HG03060 (cell line): ENCODE results near the gene PURA.

Experiments used
- ATAC-seq: cut with Tn5 transposase; IDR thresholded peaks from one replicate; pipeline ENCODE4 v1.9.1; 2021; ENCODE audit warnings: low read depth, moderate number of reproducible peaks; ENCODE audit not compliant: unreplicated experiment

PURA gene

DNA sequence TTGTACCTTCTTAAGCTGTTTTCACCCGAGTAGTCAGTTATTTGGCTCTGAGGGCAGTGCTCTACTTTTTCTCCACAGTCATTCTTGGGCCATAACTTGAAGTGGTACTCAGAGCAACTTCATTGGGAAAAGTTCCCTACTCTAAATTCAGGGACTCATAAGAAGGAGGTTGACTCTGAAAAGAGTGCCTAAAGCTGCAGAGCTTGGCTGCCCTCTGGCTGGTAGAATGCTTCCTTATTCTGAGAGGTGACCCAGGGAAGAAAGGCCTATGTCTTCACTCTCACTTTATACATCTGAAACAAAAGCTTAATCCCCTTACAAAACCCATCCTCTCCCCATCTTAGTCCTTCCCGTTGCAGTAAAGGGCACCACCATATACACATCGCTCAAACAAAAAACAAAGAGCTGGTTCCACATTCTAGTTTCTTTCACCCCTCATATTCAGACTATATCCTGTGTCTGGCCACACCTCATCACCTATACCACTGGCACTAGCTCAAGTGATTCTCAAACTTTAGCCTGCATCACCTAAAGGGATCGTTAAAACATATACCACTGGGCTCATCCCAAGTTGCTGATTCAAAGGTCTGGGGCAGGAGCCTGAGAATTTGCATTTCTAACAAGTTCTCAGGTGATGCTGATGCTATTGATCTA is 19.7 kb downstream of the PURA start:
- ATAC-seq: no peak

DNA sequence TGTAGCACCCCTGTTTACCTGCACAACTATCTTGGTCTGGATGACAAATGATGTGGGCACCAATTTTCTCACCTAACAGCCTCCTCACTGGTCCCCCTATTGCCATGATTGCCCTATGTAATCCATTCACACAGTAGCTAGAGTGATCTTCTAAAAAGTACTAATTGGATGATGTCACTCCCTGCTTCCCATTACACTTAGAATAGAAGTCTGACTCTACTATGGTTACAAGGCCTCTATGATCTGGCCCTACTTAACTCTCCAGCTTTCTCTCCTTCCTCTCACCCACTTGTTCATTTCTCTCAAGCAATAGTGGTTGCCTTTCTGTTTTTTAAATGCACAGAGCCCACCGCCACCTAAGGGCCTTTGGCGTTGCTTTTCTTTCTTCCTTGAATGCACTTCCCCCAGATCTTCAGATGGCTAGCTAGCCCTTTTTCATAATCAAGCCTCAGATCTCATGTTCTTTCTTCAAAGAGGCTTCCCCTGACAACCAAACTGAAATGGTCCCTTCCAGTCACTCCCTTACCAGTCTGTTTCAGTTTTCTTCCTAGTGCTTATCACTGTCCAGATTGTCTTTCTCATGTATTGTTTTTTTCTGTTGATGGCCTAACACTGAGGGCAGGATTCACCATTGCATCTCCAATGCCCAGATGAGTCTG is 20.5 kb downstream of the PURA start:
- no peak for ATAC-seq

DNA sequence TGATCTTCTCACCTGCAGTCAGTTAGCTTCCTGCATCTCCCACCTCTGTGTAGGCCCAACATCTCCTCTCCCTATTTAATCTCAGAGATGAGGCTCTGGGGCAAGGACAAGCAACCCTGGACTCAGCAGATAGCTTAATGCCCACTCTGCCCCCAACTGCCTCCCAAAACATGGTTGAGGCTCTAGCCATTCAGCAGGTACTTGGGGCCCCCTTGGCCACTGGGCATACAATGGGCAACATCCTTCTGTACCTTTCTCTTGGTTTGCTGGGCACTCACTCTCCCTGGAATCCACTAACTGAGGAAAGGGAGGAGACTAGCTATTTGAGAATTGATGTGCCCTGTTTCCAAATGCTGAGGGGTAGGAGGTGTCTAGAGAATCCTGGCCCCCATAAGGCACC is 21.2 kb downstream of the PURA start:
- ATAC-seq: no peak

DNA sequence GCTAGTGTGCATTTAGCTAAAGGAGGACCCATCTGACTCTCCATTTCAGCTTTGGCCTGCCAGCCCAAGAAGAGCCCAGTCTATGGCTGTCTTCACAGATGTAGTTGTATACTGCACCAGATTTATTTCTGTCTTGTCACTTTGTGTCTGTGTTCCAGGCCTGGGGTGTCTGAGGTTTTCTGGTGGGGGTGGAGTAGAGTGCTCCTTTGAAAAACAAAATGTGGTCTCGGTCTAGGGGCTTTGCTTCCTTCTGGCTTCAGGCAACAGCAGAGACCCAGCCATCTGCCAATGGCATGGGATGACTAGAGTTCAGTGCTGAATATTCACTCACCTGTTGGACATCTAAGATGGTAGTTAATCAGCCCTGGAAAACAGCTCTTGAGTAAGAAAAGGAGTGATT is 22.7 kb downstream of the PURA start:
- ATAC-seq: no peak

DNA sequence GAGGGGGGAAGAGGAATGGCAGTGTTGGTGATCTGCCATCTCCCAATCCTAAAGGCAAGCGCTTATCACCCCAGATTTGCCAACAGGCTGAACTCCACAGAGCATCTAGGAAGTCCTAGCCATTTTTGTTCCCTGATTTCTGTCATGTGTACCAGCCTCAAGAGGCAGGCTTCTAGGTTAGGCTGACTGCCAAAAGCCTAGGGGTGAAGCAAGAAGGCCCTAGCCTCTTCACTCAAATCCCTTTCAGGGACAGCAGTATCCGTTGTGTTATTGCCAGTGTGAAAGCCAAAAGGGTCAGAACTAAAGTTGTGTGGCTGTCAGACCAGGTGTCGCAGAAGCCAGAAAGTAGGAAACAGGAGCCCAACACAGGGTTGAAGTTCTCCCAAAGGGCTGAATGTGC is 26.5 kb downstream of the PURA start:
- ATAC-seq: no peak

DNA sequence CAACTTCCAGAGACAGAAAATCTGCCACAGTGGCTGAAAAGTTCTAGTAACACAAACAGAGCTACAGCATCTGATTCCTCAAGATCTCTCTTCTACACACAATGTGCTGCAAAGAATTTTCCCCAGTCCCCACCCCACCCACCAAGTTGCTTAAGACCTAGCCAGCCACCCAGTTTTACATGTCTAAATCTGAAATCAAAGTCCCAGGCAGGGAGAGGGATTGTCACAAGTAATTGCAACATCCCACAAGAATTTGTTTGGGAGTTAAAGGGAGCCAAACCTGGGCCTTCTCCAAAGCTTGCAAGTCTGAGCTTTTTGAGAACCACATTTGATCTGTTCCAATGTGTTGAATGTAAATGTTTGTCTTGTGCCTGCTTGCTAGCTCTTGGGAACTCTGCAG is 27.3 kb downstream of the PURA start:
- ATAC-seq: no peak

DNA sequence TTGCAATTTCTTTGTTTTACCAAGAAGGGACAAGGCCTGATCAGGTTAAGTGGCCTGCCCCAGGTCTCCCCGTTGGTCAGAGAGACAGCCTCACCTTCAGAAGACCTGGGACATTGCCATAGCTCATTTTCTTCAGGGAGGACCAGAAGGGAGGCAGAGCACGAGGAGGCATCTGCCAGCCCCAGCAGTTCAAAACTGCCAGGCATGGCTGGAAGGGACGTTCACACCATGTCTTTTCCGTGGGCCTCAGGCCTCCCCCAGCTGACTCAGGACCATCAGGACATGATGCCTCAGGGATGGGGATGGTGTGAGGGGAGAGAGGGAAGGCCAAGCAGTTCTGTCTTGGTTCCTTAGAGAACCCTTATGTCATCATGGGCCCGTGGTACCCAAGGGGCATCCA is 28.3 kb downstream of the PURA start:
- ATAC-seq: no peak

DNA sequence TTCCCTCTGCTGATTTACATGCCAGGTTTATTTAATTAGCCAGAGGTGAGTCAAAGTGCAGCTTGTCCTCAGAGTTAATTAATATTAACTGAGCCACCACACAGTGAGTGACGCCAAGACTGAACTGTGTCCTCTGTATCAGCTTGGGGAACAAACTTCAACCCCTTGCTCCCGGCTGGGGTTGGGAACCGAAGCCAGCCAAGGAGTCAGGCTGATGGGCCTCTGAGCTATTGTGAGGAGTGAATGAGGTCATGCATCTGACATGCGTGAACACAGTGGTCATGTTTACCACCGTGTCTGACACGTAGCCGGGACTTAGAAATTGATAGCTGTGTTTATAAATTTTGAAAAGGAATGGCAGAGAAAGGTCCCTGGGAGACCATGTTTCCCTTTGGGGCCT is 28.9 kb downstream of the PURA start:
- ATAC-seq: no peak

DNA sequence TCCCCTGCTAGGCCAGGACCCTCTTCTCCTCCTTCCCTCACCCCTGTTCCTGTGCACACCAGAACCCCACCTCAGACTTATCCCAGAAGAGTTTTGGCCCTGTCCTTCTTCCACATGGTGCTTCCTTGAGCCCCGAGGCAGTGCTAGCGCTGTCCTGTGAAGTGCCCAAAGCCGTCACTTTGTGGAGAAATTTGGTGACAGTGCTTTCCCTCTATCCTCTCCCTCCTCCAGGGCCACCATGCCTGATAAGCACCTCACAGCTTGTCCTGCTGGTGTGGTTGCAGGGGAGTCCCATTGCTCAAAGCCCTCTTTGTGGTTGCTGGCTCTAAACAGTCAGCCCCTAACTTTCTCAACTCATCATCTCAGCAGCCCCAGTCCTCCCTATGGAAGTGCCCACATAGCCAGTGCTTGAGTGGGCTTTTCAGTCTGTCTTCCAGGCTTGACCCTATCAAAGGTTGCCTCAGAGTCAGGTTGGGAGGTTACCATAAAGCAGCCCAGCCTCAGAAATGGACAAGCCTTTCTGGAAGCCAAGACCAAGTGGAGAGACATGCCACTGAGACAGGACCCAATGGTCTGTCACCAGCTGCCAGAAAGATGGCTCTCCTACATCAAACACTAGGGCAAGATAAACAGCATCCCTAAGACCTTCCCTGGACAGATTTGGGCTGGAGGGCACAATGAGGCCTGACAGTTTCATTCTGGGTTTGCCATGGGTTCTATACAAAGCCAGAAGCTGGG is 29.8 kb downstream of the PURA start:
- no peak for ATAC-seq

DNA sequence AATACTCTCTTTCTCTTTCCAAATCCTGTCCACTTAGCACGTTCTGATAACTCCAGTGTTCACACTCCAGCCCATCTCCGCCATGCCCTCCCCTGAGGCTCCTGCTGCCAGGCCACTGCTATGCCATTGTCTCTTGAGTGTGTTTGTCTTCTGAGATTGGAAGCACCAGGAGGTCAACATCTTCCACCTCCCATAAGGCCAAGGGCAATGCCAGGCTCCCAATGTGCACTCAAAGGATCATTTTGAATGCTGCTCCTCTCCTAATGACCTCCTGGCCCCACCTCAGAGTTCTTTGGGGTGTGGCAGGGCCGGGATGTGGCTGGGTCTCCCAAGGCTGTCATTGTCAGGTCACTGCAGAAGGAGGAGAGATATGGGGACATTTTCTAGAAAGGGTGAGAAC is 31.3 kb downstream of the PURA start:
- no peak for ATAC-seq

DNA sequence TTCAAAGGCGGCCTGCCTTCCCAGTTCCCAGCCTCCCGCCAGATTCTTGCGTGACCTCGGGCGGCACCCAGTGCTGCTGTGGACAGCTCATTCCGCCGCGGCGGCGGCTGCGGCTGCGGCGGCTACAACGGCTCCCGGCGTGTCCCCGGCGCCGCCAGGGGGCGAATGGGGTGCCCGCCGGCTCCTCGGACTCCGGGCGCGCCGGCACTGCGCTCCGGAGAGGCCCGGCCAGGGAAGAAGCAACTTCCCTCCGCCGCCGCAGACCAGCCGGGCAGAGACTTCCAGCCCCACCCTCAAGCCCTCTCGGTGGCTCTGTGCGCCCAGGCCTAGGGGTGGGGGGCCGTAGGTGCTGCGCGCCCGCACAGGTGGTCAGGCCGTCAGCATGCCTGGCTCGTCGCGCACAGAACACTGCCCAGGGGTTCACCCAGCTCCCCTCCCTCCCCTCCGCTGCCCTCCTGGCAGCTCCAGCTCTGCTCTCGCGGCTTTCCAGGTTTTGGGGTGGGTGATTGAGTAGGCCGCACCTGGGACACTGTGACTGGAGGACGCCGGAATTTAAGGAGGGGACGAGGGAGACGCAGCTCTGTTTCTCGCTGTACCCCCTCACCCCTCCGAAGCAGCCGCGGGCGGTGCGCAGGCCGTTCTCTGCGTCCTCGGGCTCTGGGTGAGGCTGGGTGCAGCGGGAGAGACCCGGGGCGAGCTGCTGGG is 32.1 kb downstream of the PURA start:
- no peak for ATAC-seq

DNA sequence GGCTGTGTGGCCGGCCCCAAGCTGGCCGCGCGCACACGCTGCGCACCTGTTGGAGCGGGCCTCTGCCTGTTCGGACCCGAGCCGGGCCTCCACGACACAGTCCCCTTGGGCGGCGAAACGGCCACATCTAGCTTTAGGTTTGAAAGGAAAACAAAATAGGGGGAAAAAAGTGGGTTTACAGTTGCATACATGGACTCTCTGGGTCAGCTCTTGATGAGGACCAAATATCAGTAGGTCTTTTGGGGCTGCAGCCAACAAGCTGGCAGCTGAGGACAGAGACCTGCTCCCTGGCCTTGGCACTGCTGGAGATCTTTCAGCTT is 32.6 kb downstream of the PURA start:
- ATAC-seq: no peak

DNA sequence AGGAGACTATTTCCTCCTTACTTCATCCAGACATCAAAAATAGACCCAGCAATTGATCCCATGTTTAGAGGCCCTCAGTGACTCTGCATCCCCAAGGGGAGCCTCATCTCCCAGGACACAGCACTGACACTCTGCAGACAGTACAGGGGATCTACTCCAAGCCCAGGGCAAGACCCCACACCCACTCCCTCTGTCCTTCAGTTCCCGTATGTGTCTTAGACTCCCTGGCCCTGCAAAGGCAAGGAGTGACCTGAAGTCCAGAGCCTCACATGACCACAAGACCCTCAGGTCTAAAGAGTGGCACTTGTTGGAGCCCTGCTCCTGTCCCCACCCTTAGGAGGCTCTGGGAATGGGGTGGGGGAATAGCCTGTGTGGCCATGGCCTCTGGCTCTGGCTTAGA is 33.6 kb downstream of the PURA start:
- ATAC-seq: no peak

DNA sequence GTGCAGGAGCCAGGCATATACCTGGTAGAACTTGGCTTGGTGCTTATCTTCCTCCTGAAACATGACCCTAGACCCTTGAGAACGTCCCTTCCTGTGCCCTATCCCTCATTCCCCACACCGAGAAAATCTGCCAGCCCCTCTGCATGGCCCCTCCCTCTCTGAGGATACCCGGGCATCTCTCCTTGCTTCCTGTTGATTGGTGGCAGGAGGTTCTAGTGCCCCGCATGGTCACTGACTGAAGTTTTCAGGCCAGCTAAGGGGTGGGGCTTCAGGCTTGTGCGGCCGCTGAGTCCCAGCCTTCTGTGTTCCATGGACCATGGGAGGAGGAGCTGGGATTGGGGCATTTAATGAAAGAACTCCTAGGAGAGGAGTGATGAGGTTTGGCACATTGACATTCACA is 34.6 kb downstream of the PURA start:
- no peak for ATAC-seq

DNA sequence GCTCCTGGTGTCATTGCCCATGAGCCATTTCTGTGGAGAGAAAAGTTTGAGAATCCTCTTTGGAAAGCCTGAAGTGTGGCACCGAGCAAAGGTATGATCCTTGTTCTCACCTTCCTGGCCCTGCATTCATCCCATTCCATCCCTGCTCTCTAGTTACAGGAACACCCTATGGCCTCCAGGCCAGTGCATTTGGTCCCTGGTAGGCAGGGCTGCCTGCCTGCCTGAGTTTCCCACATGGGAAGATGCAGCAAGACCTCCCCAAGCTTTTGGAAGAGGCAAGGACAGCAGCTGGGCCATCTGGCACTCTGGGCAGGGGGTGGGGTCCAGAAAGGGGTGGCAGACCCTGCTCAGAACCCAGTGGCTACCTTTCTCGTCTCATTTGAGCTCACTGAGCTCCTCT is 36.3 kb downstream of the PURA start:
- no peak for ATAC-seq

DNA sequence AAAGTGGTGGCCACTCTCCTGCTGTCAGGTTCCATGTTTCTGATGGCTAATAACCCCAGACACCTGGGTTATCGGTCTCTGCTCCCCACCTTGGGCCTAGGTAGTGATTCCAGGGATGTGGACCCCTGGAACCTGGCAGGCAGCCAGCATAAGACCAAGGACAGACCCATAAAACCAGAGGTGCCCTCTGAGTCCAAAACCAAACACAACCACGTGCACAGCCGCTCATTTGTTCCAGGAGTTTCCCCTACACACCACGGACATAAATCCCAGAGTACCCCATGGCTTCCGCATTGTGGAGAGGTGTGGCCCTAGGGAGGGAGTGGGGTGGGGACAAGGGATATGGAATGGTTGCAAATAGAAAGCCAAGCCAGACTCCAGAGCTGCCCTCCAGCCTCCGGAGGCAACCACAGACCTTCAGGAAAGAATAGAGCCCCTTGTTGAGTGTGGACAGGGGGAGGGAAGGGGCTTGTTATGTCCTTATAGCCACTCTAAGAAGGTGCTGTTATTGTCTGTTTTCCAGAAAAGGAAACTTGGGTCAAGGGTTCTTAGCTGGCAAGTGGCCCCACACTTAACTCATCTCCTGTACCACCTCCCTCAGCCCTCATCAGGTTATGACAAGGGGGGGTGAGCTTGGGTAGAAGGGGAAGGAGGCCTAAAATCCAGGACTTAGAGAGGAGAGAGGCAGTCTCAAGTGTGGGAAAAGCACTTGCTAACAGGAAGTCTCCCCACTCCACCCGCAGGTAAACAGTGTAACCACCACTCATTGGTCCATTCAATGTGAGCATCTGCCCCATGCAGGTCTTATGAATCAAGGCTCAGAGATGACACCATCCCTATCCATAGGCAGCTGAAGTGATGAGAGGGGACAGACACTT is 37.5 kb downstream of the PURA start:
- no peak for ATAC-seq

DNA sequence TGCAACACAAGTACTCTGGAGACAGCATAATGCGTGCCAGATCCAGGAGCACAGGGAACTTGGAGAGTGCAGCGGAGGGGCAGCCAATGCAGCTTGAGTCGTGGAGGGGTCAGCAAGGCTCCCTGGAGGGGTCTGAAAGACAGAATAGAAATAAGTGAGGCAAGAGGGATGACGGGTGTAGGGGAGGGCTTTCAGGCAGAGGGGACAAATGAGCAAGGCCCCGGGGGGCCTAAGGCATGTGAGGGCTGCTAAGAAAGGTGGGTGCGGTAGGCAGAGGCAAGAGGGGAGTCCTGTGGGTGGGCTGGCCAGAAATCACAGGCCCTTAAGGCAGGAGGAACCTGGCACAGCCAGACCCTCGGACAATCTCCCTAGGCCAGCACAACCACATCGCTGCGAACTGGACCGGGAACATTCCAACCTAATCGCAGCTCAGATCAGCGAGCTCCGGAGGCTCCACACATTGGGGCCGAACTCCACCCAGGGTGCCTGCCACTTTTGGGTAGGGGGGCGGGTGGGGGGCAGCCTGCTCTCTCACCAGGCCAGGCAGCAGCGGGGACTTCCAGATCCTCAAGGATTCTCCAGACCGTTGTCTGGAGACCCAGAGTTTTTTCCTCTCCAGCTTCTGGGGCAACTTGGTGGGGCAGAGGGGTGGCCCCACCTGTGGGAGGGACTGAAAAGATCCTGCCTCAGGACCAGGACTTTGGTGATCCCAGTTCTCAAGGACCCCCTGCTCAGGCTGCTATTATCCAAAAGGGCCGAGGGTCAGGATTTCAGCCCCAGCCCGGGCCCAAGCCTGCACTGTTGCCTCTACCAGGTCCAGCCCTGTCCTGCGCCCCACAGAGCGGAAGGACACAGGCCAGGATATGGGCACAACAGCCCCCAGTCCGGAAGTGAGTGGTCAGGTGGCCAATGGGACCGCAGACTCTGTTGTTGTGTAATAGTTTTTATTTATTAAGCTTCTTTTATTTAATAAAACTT is 38.4 kb downstream of the PURA start:
- no peak for ATAC-seq

DNA sequence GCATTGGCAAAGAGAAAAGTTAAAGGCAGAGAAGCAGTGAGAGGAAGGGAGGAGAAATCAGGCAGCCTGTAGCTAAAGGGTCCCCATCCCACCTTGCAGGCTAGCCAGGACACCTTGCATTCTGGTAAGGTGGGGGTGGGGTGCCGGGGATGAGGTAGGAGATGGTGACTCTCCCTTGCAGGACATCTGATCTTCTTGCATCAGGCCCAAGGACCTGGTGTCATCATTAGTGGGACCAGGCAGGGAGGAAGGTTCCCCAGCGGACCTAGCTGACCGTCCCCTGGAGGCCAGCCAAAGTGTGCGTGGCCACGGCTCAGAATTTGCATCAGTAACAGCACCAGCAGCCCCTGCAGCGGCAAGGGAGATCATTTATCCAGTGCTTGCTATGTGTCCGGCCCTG is 39.3 kb downstream of the PURA start:
- ATAC-seq: no peak

DNA sequence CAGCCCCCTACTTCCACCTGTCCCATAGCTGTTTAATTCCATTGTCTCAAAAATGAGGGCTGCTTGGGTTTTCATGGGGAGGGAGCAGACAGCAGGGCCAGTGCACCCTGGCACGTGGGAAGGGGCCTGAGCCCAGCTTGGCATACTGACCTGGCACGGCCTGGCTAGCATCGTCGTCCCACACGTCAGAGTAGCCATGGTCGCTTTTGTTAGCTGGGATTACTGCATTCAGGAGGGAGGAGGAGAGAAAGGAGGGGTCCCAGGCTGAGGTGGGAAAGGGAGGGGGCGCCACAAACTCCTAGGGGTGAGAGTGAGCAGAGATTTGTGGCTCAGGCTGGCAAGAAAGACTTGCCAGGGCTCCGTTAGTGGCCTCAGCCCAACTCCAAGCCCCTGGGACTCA is 40.0 kb downstream of the PURA start:
- ATAC-seq: no peak
